Measurements from ENCODE around the gene CRYBG3.

The CRYBG3 gene

GRCh38 chr3:97838393-97838792 lies 16.6 kb downstream of the CRYBG3 start:
- no peak for DNase-seq (ENCODE audit: low read depth)

- no peak for DNase-seq (ENCODE audit: low read depth)
Observed at GRCh38 chr3:97839944-97840343, 18.1 kb downstream of the CRYBG3 start.

- DNase-seq (ENCODE audit: low read depth), result no peak
Observed at GRCh38 chr3:97841304-97841703, 19.5 kb downstream of the CRYBG3 start.

GRCh38 chr3:97841956-97842355 lies 20.1 kb downstream of the CRYBG3 start:
- DNase-seq (ENCODE audit: low read depth), result no peak

GRCh38 chr3:97848779-97849178 lies 27.0 kb downstream of the CRYBG3 start:
- no peak for DNase-seq (ENCODE audit: low read depth)

- no peak for DNase-seq (ENCODE audit: low read depth)
Observed at GRCh38 chr3:97857401-97857800, 35.6 kb downstream of the CRYBG3 start.

GRCh38 chr3:97860364-97860763 lies 38.6 kb downstream of the CRYBG3 start:
- no peak for DNase-seq (ENCODE audit: low read depth)

GRCh38 chr3:97862582-97862981 lies 40.8 kb downstream of the CRYBG3 start:
- no peak for DNase-seq (ENCODE audit: low read depth)

GRCh38 chr3:97863031-97863430 lies 41.2 kb downstream of the CRYBG3 start:
- no peak for DNase-seq (ENCODE audit: low read depth)

- no peak for DNase-seq (ENCODE audit: low read depth)
Observed at GRCh38 chr3:97863775-97864174, 42.0 kb downstream of the CRYBG3 start.

GRCh38 chr3:97871186-97871585 lies 49.4 kb downstream of the CRYBG3 start:
- DNase-seq (ENCODE audit: low read depth), result no peak

- DNase-seq (ENCODE audit: low read depth), result peak; percentile 89
Observed at GRCh38 chr3:97871801-97872524, 50.2 kb downstream of the CRYBG3 start.

GRCh38 chr3:97872525-97873042 lies 50.8 kb downstream of the CRYBG3 start:
- DNase-seq (ENCODE audit: low read depth), result no peak

GRCh38 chr3:97880267-97880666 lies 58.5 kb downstream of the CRYBG3 start:
- no peak for DNase-seq (ENCODE audit: low read depth)

GRCh38 chr3:97882975-97883598 lies 61.3 kb downstream of the CRYBG3 start:
- DNase-seq (ENCODE audit: low read depth), result no peak

GRCh38 chr3:97883736-97884135 lies 61.9 kb downstream of the CRYBG3 start:
- DNase-seq (ENCODE audit: low read depth), result no peak

GRCh38 chr3:97884586-97885123 lies 62.8 kb downstream of the CRYBG3 start:
- no peak for DNase-seq (ENCODE audit: low read depth)

- DNase-seq (ENCODE audit: low read depth), result no peak
Observed at GRCh38 chr3:97885931-97886824, 64.4 kb downstream of the CRYBG3 start.

- no peak for DNase-seq (ENCODE audit: low read depth)
Observed at GRCh38 chr3:97889814-97890213, 68.0 kb downstream of the CRYBG3 start.

GRCh38 chr3:97892852-97893251 lies 71.0 kb downstream of the CRYBG3 start:
- DNase-seq (ENCODE audit: low read depth), result no peak

GRCh38 chr3:97895216-97895615 lies 73.4 kb downstream of the CRYBG3 start:
- no peak for DNase-seq (ENCODE audit: low read depth)

GRCh38 chr3:97896129-97896528 lies 74.3 kb downstream of the CRYBG3 start:
- no peak for DNase-seq (ENCODE audit: low read depth)
